Activated T-cell treated with anti-CD3 and anti-CD28 coated beads for 4 hours (primary cell): ENCODE data around the gene SRMS.

Source experiments
- DNase-seq: peaks from one replicate; pipeline ENCODE4 v3.0.0-alpha.2; 2020

SRMS gene

DNA sequence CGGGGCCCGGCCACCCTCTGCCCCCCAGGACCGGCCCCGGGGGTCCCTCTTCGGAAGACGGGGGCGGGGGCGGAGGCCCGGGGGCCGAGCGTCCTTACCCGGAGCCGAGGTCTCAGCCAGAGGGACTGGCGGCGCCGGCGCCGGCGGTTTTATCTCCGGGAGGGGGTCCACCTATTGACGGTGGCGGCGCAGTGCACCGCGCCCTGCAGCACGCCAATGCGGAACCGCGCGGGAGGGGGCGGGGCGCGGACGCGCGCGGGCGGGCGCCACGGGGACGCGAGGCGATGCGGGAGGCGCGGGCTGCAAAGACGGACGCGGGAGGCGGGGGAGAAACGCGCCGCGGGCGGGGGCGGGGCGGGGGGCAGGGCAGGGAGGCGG, 48.6 kb downstream of the SRMS start, which contains the start of gene EEF1A2:
TSS of gene EEF1A2 (minus strand) at position 124 of the 378 bp plus-strand sequence. CDS start 1,320 bp downstream, outside the sequence.
- DNase-seq = peak; percentile 19

DNA sequence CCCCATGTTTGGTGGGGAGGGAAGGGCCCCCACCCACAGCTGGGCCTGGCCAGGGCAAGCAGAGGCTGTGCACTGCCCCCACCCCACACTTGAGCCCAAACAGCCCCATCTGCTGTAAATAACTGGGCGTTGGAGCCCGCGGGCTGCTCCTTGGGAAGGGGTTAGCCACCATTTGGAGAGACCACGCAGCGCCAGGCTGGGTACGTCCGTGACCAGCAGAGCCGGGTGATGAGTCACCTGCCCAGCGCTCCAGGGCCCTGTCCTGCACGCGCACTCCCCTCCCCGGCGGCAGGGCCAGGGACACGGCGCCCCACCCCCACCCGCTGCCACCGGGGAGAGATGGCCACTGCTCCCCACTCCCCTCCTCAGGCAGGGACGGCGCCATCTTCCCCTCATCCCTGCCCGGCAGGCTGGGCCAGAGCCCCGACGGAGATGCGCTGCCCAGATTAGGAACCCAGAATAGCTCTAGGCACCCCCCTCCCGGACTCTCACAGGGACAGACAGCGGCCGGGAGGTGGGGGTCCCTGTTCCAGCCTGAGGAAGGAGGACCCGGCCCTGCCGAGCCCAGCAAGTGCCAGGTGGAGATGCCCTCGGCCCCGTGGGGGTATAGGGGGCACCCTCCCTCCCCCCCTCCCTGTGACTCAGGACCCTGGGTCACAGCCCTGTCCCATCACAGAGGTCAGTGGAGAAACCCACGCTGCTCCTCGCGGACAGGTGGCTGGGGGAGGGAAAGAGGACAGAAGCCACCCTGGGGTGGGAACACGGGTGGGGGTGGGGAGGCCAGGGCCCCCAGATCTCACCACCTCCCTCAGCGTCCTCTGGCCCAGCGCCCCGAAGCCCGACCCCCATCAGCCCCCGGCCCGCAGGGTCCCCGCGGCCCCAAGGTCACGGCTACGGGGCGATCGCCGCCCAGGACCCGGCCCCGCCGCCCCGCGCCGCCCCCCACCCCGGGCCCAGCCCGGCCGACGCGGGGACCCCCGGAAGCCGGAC, 49.3 kb downstream of the SRMS start:
- no peak for DNase-seq

DNA sequence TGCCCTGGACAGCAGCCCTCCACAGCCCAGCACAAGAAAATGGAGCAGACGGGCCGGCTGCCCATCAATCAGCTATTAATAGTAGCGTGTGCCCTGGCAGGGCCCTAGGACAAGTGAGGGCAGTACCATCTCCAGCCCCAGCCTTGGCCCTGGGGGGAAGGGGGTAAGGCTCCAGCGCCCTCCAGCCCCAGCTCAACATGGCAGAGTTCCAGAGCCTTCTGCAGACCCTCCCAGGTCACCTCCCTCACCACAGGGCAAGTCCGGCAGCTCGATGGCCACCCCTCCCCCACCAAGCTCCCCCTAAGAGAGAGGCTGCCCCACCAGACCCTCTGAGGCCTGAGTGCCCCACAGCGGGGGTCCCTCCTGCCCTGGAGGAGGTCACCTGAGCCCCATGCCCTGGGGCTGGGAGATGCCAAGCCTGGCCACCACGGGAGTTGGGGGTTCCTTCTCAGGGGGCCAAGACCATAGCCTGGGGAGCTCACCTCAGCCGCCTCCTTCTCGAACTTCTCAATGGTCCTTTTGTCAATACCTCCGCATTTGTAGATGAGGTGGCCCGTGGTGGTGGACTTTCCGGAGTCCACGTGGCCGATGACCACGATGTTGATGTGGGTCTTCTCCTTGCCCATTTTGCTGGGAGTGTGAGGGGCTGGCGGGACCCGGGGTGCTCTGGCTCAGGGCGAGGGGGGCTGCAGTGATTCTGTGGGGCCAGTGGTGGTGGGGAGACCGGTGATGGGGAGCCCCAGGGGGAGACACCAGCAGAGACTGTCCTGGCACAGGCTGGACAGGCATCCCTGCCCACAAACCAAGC, 50.2 kb downstream of the SRMS start:
- DNase-seq = no peak

DNA sequence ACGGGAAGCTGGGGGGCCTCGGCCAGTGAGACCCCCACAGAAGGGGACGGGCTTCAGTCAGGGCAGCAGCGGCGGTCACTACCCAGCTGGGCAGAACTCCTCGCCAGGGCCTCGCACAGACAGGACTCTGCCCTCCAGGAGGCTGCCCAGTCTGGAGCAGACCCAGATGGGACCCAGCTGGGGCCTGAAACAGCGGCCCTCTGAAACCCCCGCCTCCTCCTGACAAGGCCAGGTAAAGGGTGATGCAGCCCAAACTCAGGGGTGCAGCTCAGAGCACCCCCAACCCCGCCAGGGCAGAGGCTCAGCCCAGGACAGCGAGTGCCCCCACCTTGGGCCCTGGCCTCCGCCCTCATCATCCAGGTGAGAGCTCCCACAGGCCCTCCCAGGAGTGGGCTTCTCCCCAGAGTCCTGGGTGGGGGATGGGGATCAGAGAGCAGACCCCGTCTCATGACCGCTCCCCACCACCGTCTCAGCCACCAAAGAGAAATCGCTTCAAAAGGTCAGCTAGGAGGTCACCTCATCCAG, 50.9 kb downstream of the SRMS start:
- DNase-seq = no peak

DNA sequence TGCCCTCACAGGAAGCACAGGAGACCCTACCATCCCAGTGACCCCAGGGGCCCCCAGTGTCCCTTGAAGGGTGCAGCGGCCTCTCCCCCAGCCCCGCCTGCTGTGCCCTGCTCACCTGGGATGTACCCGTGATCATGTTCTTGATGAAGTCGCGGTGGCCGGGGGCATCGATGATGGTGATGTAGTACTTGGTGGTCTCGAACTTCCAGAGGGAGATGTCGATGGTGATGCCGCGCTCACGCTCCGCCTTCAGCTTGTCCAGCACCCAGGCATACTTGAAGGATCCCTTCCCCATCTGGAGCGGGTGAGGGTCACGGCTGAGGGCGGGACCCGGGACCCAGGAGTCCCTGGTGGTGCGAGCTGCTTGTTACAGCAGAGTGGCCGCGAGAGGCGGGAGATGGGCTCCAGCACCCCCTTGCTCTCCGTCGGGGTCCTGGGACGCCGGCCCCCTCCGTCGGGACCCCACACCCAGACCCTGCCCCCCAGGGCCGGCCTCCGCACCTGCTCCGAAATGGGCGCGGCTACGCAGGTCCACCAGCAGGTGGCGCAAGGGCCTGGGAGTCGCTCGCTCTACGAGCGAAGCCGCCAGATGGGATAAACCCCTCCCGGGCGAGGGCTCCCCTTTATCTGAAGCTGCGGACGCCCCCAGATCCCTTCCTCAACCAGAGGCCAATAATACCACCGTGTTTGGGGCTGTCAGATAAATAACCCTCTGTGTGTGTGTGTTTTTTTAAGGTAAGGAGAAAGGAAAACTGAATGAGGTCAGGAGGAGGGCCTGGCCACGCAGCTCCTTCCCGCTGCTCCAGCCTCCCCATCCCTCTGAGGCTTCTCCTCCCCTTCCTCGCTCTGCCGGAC, 51.6 kb downstream of the SRMS start:
- peak; percentile 71 for DNase-seq

DNA sequence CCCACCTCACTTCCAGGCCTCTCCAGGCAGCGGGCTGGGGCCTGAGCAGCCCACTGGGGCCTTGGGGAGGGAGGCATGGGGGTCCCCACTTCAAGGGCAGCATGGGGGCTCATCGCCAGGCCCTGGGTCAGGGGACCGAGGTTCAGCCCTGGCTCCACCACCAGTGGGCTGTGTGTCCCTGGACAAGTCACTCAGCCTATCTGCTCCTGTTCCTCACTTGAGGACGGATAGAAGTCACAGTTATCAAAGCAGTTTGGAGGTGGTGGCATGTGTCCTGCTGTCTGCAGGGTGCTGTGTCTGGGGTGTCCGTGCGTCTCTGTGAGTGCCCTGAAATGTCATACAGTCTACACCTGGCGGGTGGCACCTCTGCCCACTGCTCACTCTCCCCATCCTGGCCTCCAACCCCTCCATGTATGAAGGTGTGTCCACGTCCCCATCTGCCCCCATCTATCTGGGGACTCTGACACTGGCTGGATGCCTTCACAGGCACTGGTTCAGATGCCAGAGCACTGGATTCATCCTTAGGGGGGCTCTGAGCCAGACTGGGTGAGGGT, 52.3 kb downstream of the SRMS start:
- no peak for DNase-seq

DNA sequence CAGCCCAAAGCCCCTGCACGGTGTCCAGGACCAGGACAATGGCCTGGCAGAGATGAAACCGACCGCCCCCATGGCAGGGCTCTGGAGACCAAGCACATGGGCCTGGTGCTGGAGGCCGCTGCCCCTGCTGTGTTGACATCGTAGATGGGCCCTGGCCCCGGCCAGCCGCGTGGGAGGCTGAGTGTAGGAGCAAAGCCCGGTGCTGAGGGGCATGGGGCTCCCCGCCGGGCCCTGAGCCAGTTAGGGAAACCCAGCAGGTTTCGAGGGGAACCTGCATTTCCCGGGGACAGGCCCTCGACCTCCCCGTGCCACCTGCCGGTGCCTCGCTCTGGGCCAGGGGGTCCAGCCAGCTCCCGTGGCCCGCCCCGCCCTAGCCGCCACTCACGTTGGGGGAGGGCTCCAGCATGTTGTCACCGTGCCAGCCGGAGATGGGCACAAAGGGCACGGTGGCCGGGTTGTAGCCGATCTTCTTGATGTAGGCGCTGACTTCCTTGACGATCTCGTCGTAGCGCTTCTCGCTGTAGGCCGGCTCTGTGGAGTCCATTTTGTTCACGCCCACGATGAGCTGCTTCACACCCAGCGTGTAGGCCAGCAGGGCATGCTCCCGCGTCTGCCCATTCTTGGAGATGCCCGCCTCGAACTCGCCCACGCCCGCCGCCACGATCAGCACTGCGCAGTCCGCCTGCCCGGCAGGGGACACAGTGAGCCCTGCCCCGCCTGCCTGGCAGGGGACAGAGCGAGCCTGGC, 53.0 kb downstream of the SRMS start:
- DNase-seq = no peak

DNA sequence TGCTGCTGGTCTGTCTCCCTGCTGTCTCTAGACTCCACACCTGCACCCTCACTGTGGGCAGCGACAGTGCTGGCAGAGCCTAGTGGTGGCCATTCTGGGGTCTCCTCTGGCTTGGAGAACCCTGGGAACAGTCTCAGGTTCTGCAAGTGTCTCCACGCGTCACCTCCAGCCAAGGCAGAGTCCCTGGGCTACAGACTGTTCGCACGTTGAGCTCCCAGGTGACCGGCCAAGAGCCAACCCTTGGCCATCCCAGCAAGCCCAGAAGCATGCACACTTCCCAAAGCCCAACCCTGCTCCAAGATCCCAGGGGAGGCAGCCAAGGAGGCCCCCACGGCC, 53.5 kb downstream of the SRMS start:
- no peak for DNase-seq

DNA sequence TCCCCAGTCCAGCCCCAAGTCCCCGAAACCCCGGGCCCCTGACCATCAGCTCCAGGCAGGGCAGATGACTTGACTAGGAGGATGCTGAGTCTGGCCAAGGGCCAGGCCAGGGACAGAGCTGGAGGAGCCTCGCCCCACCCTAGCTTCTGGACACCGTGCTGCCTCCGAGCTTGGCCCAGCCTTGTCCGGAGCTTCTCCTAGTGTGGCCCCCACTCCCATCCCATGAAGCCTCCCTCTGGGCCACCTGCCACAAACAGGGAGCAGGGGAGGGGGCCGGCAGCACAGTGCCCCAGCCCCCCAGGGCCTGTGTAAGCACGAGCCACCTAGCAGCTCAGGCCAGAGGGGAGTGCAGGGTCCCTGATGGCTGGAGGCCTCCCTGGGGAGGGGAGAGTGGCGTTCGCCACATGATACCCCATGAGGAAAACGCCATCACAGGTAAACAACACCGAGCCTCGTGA, 54.0 kb downstream of the SRMS start:
- no peak for DNase-seq

DNA sequence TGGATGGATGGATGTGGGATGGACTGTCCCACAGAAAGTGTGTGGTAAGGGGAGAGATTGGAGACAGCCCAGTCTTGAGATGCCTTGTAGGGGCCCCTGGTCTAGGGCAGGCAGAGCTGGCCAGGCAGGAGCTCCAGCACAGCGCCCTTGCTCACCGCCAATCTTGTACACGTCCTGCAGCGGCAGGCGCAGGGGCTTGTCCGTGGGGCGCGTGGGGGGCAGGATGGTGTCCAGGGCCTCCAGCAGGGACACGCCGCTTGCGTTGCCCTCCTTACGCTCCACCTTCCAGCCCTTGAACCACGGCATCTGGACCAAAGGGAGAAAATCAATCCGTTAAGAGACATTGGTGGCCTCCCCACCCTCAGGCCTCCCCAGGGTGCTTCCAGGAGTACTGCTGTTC, 54.6 kb downstream of the SRMS start:
- DNase-seq = no peak

DNA sequence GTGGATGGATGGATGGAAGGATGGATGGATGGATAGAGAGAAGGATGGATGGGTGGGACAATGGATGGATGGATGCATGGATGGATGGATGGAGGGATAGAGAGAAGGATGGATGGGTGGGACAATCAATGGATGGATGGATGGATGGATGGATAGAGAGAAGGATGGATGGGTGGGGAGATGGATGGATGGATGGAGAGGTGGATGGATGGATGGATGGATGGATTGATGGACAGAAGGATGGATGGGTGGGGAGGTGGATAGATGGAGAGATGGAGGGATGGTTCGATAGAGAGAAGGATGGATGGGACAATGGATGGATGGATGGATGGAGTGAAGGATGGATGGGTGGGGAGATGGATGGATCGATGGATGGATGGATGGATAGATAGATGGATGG, 55.0 kb downstream of the SRMS start:
- no peak for DNase-seq

DNA sequence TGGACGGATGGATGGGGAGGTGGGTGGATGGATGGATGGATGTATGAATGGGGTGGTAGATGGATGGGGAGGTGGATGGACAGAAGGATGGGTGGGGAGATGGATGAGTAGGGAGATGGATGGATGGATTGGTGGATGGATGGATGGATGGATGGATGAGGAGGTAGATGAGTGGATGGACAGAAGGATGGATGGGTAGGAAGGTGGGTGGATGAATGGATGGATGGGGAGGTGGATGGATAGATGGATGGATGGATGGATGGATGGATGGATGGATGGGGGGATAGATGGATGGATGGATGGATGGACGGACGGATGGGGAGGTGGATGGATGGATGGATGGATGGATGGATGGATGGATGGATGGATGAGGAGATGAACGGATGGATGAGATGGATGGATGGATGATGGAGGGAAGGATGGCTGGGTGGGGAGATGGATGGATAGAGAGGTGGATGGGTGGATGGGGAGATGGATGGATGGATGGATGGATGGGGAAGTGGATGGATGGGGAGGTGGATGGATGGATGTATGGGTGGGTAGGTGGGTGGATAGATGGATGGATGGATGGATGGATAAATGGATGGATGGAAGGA, 55.8 kb downstream of the SRMS start:
- no peak for DNase-seq

DNA sequence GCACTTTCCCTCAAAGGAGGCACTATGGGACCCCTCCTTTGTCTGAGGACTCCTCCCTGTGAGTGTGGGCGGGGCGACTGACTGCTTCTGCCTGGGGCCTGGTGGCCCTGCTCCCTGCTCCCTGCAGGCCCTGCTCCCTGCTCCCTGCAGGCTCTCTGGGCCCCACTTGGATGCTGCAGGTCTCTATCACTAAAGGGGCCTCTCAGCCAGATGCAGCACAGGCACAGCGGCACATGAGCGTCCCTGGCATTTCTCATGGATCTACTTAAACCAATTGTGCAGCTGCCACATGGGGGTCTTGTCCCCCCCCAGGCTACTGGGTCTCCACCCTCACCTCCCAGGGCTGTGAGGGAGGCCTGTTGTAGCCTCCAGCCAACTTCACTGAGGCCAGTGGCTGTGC, 56.5 kb downstream of the SRMS start:
- no peak for DNase-seq
